Thyroid gland (tissue), 4 donors: Measurements from ENCODE around the gene CCDC3.

ENCODE experiments used
- CTCF ChIP-seq, 6 experiments: fragments of 200-600 bp in 3 of 6; fragments of 450-650 bp in 3 of 6; sonication (generic) in 3 of 6; IDR thresholded peaks; one replicate each; pipeline ENCODE4 v1.5.1; 2016 to 2019; ENCODE audit warnings: antibody characterized with exemption in 6 of 6, mild to moderate bottlenecking in 2 of 6, inconsistent platforms in 1 of 6, moderate library complexity in 1 of 6
- POLR2A ChIP-seq, 2 donors: fragments of 450-650 bp; IDR thresholded peaks; one replicate each; pipeline ENCODE4 v1.6.1; 2017; ENCODE audit warnings: antibody characterized with exemption in 2 of 2, mild to moderate bottlenecking in 2 of 2, moderate library complexity in 1 of 2

- no peak for TF ChIP-seq CTCF (IDR thresholded peaks at IDR 0.05)
- TF ChIP-seq POLR2A (IDR thresholded peaks at IDR 0.05): no peak
These were observed 139.1 kb downstream of the CCDC3 start for GRCh38 chr10:12862459-12862858.
